Measurements from ENCODE around the gene POC5. TPM values are rescaled to one million over a fixed set of nuclear protein-coding genes. Genes with fewer than 3 reads are reported as not detected.
A peak's percentile ranks its signal among the peaks of the same experiment; 100 is the strongest.
"Not testable (repeated sequence)": the region's sequence is repeated elsewhere in the genome, so short reads cannot be mapped to it uniquely, and the experiment has no call there.

The POC5 gene
- total and polyA plus RNA-seq, 2 experiments from 2014 or later, result 9.3 to 16.5 TPM

- TF ChIP-seq CTCF (IDR thresholded peaks at IDR 0.05; ENCODE audit: low read depth, low read length), result no peak
- no peak for DNase-seq (ENCODE audit: low read depth in 1 of 2, low spot score in 1 of 2)
- no peak overlapping the region for H3K27ac ChIP-seq
- no peaks in the 10 kb centered on the region for H3K4me1 ChIP-seq (ENCODE audit: low read depth)
- H3K4me3 ChIP-seq, result no peak overlapping the region
- no peaks in the 10 kb centered on the region for H3K36me3 ChIP-seq
- H3K9me3 ChIP-seq (ENCODE audit: low read depth), result no peaks in the 10 kb centered on the region
- H3K27me3 ChIP-seq, result no peaks in the 10 kb centered on the region
Measured at GRCh38 chr5:75727931-75728330, 10.7 kb upstream of the POC5 start.

- not testable (repeated sequence) for H3K4me1 ChIP-seq (ENCODE audit: low read depth); H3K27ac ChIP-seq; DNase-seq (ENCODE audit: low read depth in 1 of 2, low spot score in 1 of 2); H3K36me3 ChIP-seq; H3K4me3 ChIP-seq; H3K27me3 ChIP-seq; H3K9me3 ChIP-seq (ENCODE audit: low read depth)
Measured at GRCh38 chr5:75726224-75726623, 9.0 kb upstream of the POC5 start.

GRCh38 chr5:75723378-75723777, 6.1 kb upstream of the POC5 start:
- peaks cover 9% of the 10 kb centered on the region for H3K27me3 ChIP-seq
- TF ChIP-seq CTCF (IDR thresholded peaks at IDR 0.05; ENCODE audit: low read depth, low read length), result no peak

GRCh38 chr5:75721573-75721972, 4.3 kb upstream of the POC5 start:
- Histone ChIP-seq H3K27me3 (peaks cover 9% of the 10 kb centered on the region), H3K9me3 (ENCODE audit: low read depth) (no peaks in the 10 kb centered on the region), H3K36me3 (no peaks in the 10 kb centered on the region), H3K4me1 (ENCODE audit: low read depth) (peaks cover 1% of the 10 kb centered on the region), H3K27ac (no peak overlapping the region), H3K4me3 (no peak overlapping the region)
- no peak for TF ChIP-seq CTCF (IDR thresholded peaks at IDR 0.05; ENCODE audit: low read depth, low read length)
- no peak for DNase-seq (ENCODE audit: low read depth in 1 of 2, low spot score in 1 of 2)

More at GRCh38 chr5:75723378-75723777, 6.1 kb upstream of the POC5 start:
- Histone ChIP-seq H3K9me3 (ENCODE audit: low read depth) (no peaks in the 10 kb centered on the region), H3K4me1 (ENCODE audit: low read depth) (no peaks in the 10 kb centered on the region), H3K27ac (no peak overlapping the region), H3K36me3 (no peaks in the 10 kb centered on the region), H3K4me3 (no peak overlapping the region)
- DNase-seq (ENCODE audit: low read depth in 1 of 2, low spot score in 1 of 2), result no peak

GRCh38 chr5:75720882-75721281, 3.6 kb upstream of the POC5 start:
- H3K27me3 ChIP-seq, result peaks cover 9% of the 10 kb centered on the region
- no peak for TF ChIP-seq CTCF (IDR thresholded peaks at IDR 0.05; ENCODE audit: low read depth, low read length)
- DNase-seq (ENCODE audit: low read depth in 1 of 2, low spot score in 1 of 2), result no peak
- H3K27ac ChIP-seq, result no peak overlapping the region
- H3K9me3 ChIP-seq (ENCODE audit: low read depth), result no peaks in the 10 kb centered on the region
- H3K4me1 ChIP-seq (ENCODE audit: low read depth), result peaks cover 8% of the 10 kb centered on the region
- no peaks in the 10 kb centered on the region for H3K36me3 ChIP-seq
- H3K4me3 ChIP-seq, result no peak overlapping the region

- Histone ChIP-seq H3K4me1 (ENCODE audit: low read depth) (peaks cover 10% of the 10 kb centered on the region), H3K27ac (peak overlapping the region; percentile 86), H3K36me3 (no peaks in the 10 kb centered on the region), H3K4me3 (peak overlapping the region; percentile 85), H3K9me3 (ENCODE audit: low read depth) (no peaks in the 10 kb centered on the region), H3K27me3 (peaks cover 9% of the 10 kb centered on the region)
- TF ChIP-seq CTCF (IDR thresholded peaks at IDR 0.05; ENCODE audit: low read depth, low read length), result no peak
- no peak for DNase-seq (ENCODE audit: low read depth in 1 of 2, low spot score in 1 of 2)
Measured at GRCh38 chr5:75716715-75717081, 539 bp downstream of the POC5 start.
